Stimulated activated CD8-positive, alpha-beta memory T cell treated with anti-CD3 and anti-CD28 coated beads, Interleukin-7, amount 100 ng/mL, for 1 hour (primary cell): ENCODE measurements around the gene PCDHGB3.
"Not testable (repeated sequence)": the region's sequence is repeated elsewhere in the genome, so short reads cannot be mapped to it uniquely, and the experiment has no call there.

ENCODE experiments used
- DNase-seq, 2 donors: peaks; one replicate each; pipeline ENCODE4 v3.0.0-alpha.2; 2020; ENCODE audit warnings: low read depth in 2 of 2

Gene PCDHGB3

GRCh38 chr5:141392429-141393198 lies 22.6 kb downstream of the PCDHGB3 start, which contains the start of gene PCDHGA8:
TSS of gene PCDHGA8 (plus strand) at chr5:141392633. CDS start at chr5:141392814, 181 bp downstream.
- DNase-seq = no peak

GRCh38 chr5:141393267-141393666 lies 23.2 kb downstream of the PCDHGB3 start:
- DNase-seq = no peak

- not testable (repeated sequence) for DNase-seq
These were observed 24.6 kb downstream of the PCDHGB3 start for GRCh38 chr5:141394401-141395187.

- not testable (repeated sequence) for DNase-seq
These were observed 27.9 kb downstream of the PCDHGB3 start, which contains the start of gene PCDHGB5 for GRCh38 chr5:141397756-141398551. TSS of gene PCDHGB5 (plus strand) at chr5:141397947. CDS start at chr5:141398128, 181 bp downstream.

GRCh38 chr5:141398608-141399007 lies 28.6 kb downstream of the PCDHGB3 start:
- DNase-seq = no peak

- DNase-seq = no peak
These were observed 29.7 kb downstream of the PCDHGB3 start for GRCh38 chr5:141399555-141400258.

GRCh38 chr5:141402553-141403243 lies 32.7 kb downstream of the PCDHGB3 start, which contains the start of gene PCDHGA9:
TSS of gene PCDHGA9 (plus strand) at chr5:141402778. CDS start at chr5:141402953, 175 bp downstream.
- no peak for DNase-seq

GRCh38 chr5:141403387-141403786 lies 33.3 kb downstream of the PCDHGB3 start:
- DNase-seq = no peak

GRCh38 chr5:141407790-141408505 lies 37.9 kb downstream of the PCDHGB3 start, which contains the start of gene PCDHGB6:
TSS of gene PCDHGB6 (plus strand) at chr5:141408021. CDS start at chr5:141408203, 182 bp downstream.
- DNase-seq = not testable (repeated sequence)

- DNase-seq = no peak
These were observed 39.7 kb downstream of the PCDHGB3 start for GRCh38 chr5:141409598-141410306.

GRCh38 chr5:141411575-141411974 lies 41.5 kb downstream of the PCDHGB3 start:
- DNase-seq = no peak

- DNase-seq = no peak
These were observed 43.0 kb downstream of the PCDHGB3 start, which contains the start of gene PCDHGA10 for GRCh38 chr5:141412854-141413539. TSS of gene PCDHGA10 (plus strand) at chr5:141412987. CDS start at chr5:141413176, 189 bp downstream.

- no peak for DNase-seq
These were observed 43.6 kb downstream of the PCDHGB3 start for GRCh38 chr5:141413540-141414069.

GRCh38 chr5:141414548-141415274 lies 44.7 kb downstream of the PCDHGB3 start:
- DNase-seq = not testable (repeated sequence)

- DNase-seq = not testable (repeated sequence)
These were observed 45.2 kb downstream of the PCDHGB3 start for GRCh38 chr5:141415275-141415618.

- DNase-seq = not testable (repeated sequence)
These were observed 47.6 kb downstream of the PCDHGB3 start, which contains the start of gene PCDHGB7 for GRCh38 chr5:141417494-141418172. TSS of gene PCDHGB7 (plus strand) at chr5:141417677. CDS start at chr5:141417860, 183 bp downstream.
